Nephron progenitor cell (in vitro differentiated cells): ENCODE results near the gene MCTP2.

ENCODE experiments used
- DNase-seq: peaks from one replicate; pipeline ENCODE4 v3.0.0; 2021
- H3K27ac Mint-ChIP-seq: 2 replicates; pipeline ENCODE4 v1.8.0; 2021; ENCODE audit warnings: mild to moderate bottlenecking, moderate library complexity, mixed read lengths
- H3K27me3 Mint-ChIP-seq: 2 replicates; pipeline ENCODE4 v1.8.0; 2021; ENCODE audit warnings: mild to moderate bottlenecking, low read depth, mixed read lengths; ENCODE audit not compliant: poor library complexity
- H3K36me3 Mint-ChIP-seq: 2 replicates; pipeline ENCODE4 v1.8.0; 2021; ENCODE audit warnings: low read depth, mixed read lengths
- H3K4me1 Mint-ChIP-seq: 2 replicates; pipeline ENCODE4 v1.8.0; 2021; ENCODE audit warnings: mixed read lengths
- H3K4me3 Mint-ChIP-seq: 2 replicates; pipeline ENCODE4 v1.8.0; 2021; ENCODE audit warnings: mild to moderate bottlenecking, moderate library complexity, mixed read lengths
- H3K9me3 Mint-ChIP-seq: 2 replicates; pipeline ENCODE4 v1.8.0; 2021; ENCODE audit warnings: mild to moderate bottlenecking, moderate library complexity, mixed read lengths
- CTCF ChIP-seq: fragments of 200-600 bp; sonication (generic); IDR thresholded peaks from 2 replicates; pipeline ENCODE4 v1.5.0; 2021; ENCODE audit warnings: antibody characterized with exemption

The MCTP2 gene

GRCh38 chr15:94443186-94443585 is 211.8 kb downstream of the MCTP2 start:
- Mint-ChIP-seq H3K27me3 (peaks cover 3% of the 10 kb centered on the region), H3K9me3 (no peaks in the 10 kb centered on the region), H3K4me1 (peaks cover 17% of the 10 kb centered on the region), H3K27ac (no peak overlapping the region), H3K36me3 (no peaks in the 10 kb centered on the region), H3K4me3 (no peak overlapping the region)
- TF ChIP-seq CTCF, result no peak
- DNase-seq, result no peak

- no peaks in the 10 kb centered on the region for H3K9me3 Mint-ChIP-seq
- no peak for TF ChIP-seq CTCF
- H3K4me3 Mint-ChIP-seq, result no peak overlapping the region
- no peaks in the 10 kb centered on the region for H3K27me3 Mint-ChIP-seq
- H3K4me1 Mint-ChIP-seq, result peaks cover 17% of the 10 kb centered on the region
- no peak overlapping the region for H3K27ac Mint-ChIP-seq
- DNase-seq, result no peak
- H3K36me3 Mint-ChIP-seq, result no peaks in the 10 kb centered on the region
Observed at GRCh38 chr15:94445566-94446160, 214.3 kb downstream of the MCTP2 start.

- Mint-ChIP-seq H3K4me1 (peaks cover 17% of the 10 kb centered on the region), H3K27ac (no peak overlapping the region), H3K36me3 (no peaks in the 10 kb centered on the region), H3K9me3 (no peaks in the 10 kb centered on the region), H3K27me3 (no peaks in the 10 kb centered on the region), H3K4me3 (no peak overlapping the region)
- no peak for DNase-seq
- no peak for TF ChIP-seq CTCF
Observed at GRCh38 chr15:94446441-94446840, 215.1 kb downstream of the MCTP2 start.

GRCh38 chr15:94451466-94451865 is 220.1 kb downstream of the MCTP2 start:
- no peak for DNase-seq
- Mint-ChIP-seq H3K27me3 (no peaks in the 10 kb centered on the region), H3K4me1 (no peaks in the 10 kb centered on the region), H3K4me3 (no peak overlapping the region), H3K27ac (no peak overlapping the region), H3K9me3 (peaks cover 29% of the 10 kb centered on the region), H3K36me3 (peaks cover 4% of the 10 kb centered on the region)
- TF ChIP-seq CTCF, result no peak

- Mint-ChIP-seq H3K36me3 (peaks cover 4% of the 10 kb centered on the region), H3K9me3 (peaks cover 29% of the 10 kb centered on the region), H3K27me3 (no peaks in the 10 kb centered on the region), H3K4me3 (no peak overlapping the region), H3K27ac (no peak overlapping the region), H3K4me1 (no peaks in the 10 kb centered on the region)
- DNase-seq, result no peak
- no peak for TF ChIP-seq CTCF
Observed at GRCh38 chr15:94453227-94453988, 222.0 kb downstream of the MCTP2 start.

- peaks cover 29% of the 10 kb centered on the region for H3K9me3 Mint-ChIP-seq
- H3K4me1 Mint-ChIP-seq, result no peaks in the 10 kb centered on the region
- DNase-seq, result no peak
- H3K36me3 Mint-ChIP-seq, result peaks cover 4% of the 10 kb centered on the region
- no peaks in the 10 kb centered on the region for H3K27me3 Mint-ChIP-seq
- H3K4me3 Mint-ChIP-seq, result no peak overlapping the region
- TF ChIP-seq CTCF, result no peak
- no peak overlapping the region for H3K27ac Mint-ChIP-seq
Observed at GRCh38 chr15:94455297-94455696, 223.9 kb downstream of the MCTP2 start.
